Skin of body (tissue), 2 donors: Measurements from ENCODE around the gene CFAP47. TPM values are rescaled to one million over a fixed set of nuclear protein-coding genes. Genes with fewer than 3 reads are reported as not detected.
"Not testable (repeated sequence)": the region's sequence is repeated elsewhere in the genome, so short reads cannot be mapped to it uniquely, and the experiment has no call there.

ENCODE experiments used
- DNase-seq: peaks from one replicate; lab custom pipeline; 2025; lab: John Stamatoyannopoulos, UW
- total RNA-seq: library from RNA; depleted of rRNA; stranded (reverse); fragments of >200 nt; gene quantifications from one replicate; pipeline ENCODE4 v1.2.3, GENCODE V29; 2014

CFAP47 gene
- total RNA-seq = 0.10 TPM

- no peak for DNase-seq
Observed at GRCh38 chrX:35919536-35920309, at the start of gene CFAP47. Gene CFAP47 (plus strand): TSS chrX:35919734. CDS start chrX:35919800, 66 bp downstream.

- DNase-seq = no peak
Observed at GRCh38 chrX:35880601-35881000, 38.9 kb upstream of the CFAP47 start.

- DNase-seq = no peak
Observed at GRCh38 chrX:35886135-35886534, 33.4 kb upstream of the CFAP47 start.

GRCh38 chrX:35890699-35891098 is 28.8 kb upstream of the CFAP47 start:
- DNase-seq = no peak

- DNase-seq = not testable (repeated sequence)
Observed at GRCh38 chrX:35986816-35987215, 67.3 kb downstream of the CFAP47 start.

- no peak for DNase-seq
Observed at GRCh38 chrX:36007207-36007606, 87.7 kb downstream of the CFAP47 start.

GRCh38 chrX:36019125-36019524 is 99.6 kb downstream of the CFAP47 start:
- DNase-seq = no peak

GRCh38 chrX:36035550-36035949 is 116.0 kb downstream of the CFAP47 start:
- no peak for DNase-seq

GRCh38 chrX:36062778-36063177 is 143.2 kb downstream of the CFAP47 start:
- DNase-seq = no peak

GRCh38 chrX:36071061-36071460 is 151.5 kb downstream of the CFAP47 start:
- no peak for DNase-seq

- not testable (repeated sequence) for DNase-seq
Observed at GRCh38 chrX:36075009-36075408, 155.5 kb downstream of the CFAP47 start.

GRCh38 chrX:36083256-36083655 is 163.7 kb downstream of the CFAP47 start:
- DNase-seq = no peak

GRCh38 chrX:36087366-36087765 is 167.8 kb downstream of the CFAP47 start:
- DNase-seq = no peak

GRCh38 chrX:36088939-36089338 is 169.4 kb downstream of the CFAP47 start:
- not testable (repeated sequence) for DNase-seq

- DNase-seq = no peak
Observed at GRCh38 chrX:36102425-36102824, 182.9 kb downstream of the CFAP47 start.

- DNase-seq = no peak
Observed at GRCh38 chrX:36116222-36116621, 196.7 kb downstream of the CFAP47 start.

GRCh38 chrX:36159254-36159653 is 239.7 kb downstream of the CFAP47 start:
- no peak for DNase-seq

GRCh38 chrX:36160081-36160480 is 240.5 kb downstream of the CFAP47 start:
- DNase-seq = no peak

- DNase-seq = no peak
Observed at GRCh38 chrX:36198575-36198974, 279.0 kb downstream of the CFAP47 start.

- no peak for DNase-seq
Observed at GRCh38 chrX:36199928-36200327, 280.4 kb downstream of the CFAP47 start.

GRCh38 chrX:36214924-36215323 is 295.4 kb downstream of the CFAP47 start:
- DNase-seq = no peak

- no peak for DNase-seq
Observed at GRCh38 chrX:36218801-36219200, 299.3 kb downstream of the CFAP47 start.

- DNase-seq = not testable (repeated sequence)
Observed at GRCh38 chrX:36234840-36235528, 315.4 kb downstream of the CFAP47 start.
